NCI-H187 treated with DMSO at 0.1 percent for 48 hours (cell line): Measurements from ENCODE around the gene ADISSP.

Experiments
- DNase-seq: peaks from one replicate; lab custom pipeline; 2025; lab: John Stamatoyannopoulos, UW

The ADISSP gene

DNA sequence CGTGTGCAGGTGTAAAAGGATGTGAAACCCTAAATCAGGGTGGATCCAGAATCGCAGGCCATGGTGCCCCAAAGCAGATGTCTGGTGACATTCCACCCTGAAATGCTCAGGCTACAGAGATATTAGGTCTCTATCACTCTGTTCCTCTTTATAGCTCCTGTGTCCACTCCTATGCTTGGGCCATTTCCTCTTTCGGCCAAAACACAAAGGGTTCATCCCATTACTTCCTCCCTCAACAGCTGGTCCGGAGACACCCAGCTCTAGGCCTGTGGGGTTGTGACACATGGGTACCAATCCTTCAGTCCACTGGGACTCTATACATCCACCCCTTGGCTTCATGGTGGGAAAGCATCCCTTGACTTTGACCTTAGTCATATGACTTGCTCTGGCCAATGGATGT, 53.5 kb downstream of the ADISSP start:
- DNase-seq, result no peak

DNA sequence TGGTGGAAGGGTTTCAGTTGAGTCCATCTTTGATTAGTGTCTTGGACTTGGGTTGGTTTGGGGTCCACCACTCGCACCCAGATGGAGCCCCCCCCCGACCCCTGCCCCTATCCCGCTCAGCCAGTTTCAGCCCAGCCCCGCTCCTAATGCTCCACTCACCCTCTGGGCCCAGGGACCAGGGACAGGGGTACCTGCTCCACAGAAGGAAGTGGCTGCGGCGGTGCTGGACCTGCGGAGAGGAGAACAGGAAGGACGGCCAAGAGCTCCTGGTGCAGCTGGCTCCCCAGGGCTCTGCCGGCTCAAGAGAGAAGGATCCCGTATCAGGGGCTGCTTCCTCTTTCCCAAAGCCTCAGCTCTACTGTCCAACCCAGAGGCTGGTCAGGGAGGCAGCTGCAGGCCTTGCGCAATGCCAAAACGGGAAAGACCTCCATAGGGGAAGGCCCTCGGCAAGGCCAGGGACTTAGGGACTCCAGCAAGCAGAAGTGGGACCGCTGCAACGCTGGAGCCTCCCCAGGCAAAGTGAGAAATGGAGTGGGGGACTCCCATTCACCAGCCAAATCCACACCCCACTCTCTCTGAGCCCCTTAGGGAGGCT, 55.2 kb downstream of the ADISSP start, which contains the start of gene SIGLEC1:
Gene SIGLEC1 (minus strand): TSS at position 322 of the 595 bp plus-strand sequence. CDS start 5,472 bp downstream, outside the sequence.
- no peak for DNase-seq

DNA sequence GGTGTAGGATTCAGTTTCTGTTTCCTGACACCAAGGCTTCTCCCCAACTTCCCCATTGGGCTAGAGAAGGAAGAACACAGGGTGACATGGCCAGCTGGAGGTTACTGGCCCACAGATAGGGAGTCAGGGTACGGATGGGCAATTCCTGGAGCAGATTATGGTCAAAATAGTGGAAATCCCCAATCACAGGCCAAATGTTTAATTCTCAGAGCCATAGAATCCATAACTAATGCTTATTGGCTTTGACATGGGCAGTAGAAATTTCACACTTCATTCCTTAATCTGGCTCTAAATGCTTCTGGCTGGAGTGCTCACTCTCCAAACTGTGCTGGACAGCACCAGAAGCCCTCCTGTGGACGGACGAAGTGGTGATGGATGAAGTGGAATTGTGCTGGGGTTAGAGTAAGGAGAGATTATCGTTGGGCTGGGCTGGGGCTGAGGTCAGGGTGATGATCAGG, 56.0 kb downstream of the ADISSP start:
- DNase-seq, result no peak

DNA sequence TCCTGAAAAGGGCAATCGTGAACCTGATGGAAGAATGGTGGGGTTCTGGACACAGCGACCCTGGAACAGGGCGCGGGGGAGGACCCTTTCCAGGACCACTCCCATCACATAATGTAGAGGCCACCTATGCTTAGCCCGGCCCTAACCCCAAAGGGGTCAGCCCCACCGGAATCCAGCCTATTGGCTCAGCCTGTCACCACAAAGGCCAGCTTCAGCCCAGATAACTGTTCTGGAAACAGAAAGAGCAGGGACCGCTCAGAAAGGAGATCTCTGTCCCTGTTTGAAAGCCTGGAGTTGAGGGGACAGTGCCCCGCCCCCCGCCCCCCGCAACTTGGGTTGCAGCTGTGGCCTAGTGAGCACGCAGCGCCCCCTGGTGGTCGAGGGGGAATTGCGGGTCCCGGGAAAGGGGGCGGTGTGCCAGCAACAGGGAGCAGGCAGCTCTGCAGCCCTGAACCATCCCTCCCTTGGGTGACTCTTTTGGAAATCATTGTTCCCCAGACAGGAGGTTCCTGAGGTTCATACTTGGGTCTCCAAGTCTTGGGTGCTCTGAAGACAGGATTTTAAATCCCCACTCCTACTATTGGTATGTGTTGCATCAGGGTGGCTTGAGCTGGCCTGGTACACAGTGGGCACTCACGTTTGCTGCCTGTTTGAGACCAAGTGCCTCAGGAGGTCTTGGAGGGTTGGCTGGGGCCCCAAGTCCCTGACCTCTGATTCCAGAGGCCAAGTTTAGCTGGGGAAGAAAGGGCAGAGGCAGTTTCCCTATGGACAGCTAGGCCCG, 56.7 kb downstream of the ADISSP start:
- no peak for DNase-seq

DNA sequence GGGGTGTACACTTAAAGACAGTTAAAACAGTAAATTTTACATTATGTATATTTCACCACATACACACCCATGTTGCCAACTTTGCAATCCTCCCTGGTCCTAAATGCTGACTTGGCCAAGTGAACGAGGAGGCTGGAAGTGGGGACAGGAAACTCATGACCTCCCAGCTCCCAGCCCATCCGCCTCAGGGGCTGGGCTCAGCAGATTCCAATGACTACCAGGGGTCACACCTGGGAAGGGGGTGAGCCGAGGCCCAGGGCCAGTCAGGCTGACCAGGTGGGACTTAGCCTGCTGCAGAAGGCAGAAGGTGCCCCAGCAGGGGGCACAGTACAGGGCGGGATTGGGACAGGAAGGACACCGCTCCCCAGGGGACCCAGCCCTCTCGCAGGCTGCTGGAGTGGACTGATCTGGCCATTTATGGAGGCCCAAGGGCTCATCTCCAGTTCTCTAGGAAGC, 57.5 kb downstream of the ADISSP start:
- no peak for DNase-seq

DNA sequence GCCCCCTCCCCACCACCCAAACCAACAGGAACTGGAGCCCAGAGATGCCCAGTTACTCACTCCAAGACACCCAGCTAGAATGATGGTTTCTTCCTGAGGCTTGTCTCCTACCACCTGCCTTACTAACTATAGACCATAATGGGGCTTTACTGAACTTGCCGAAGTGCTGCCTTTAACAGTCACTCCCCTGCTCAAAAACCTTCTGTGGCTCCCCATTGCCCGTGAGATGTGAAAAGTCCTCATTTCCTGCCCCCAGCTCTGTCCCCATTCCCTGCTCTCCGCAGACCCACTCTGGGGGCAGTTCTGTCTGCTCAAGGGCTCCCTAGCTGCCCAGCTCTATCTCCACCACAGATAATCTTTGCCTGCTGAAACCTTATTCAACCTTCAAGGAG, 60.0 kb downstream of the ADISSP start:
- no peak for DNase-seq

DNA sequence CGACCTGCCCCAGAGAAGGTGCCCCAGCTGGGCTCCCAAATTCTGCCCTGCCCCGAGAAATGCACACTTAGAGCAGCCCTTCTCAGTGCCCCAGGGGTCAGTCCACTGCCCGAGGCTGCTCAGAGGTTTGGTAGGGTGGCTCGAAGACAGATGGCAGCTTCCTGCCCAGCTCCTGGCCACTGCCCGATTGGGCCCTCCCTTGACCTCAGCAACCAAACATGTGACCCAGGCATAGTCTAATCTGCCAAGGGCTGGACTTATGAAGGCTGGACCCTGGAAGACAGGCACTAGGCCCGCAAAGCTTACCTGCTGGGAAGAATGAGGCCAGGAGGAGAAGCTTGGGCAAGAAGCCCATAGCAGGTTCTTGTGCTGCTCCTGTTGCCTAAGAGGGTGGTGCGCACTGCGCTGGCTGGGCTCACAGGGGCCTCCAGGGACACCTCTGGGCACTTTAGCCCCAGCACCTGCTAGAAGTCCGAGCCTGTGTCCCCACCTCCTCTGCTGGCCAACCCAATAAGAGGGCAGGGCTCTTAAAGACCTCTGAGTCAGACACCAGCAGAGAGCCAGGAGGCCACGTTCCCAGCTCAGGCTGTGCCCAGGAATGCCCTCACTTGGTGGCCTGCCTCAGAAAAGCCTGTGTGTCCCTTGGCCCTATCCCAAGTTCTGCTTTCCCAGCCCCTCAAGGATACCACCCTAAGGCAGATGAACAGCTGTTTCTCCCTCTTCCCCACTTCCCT, 60.6 kb downstream of the ADISSP start:
- DNase-seq, result no peak

DNA sequence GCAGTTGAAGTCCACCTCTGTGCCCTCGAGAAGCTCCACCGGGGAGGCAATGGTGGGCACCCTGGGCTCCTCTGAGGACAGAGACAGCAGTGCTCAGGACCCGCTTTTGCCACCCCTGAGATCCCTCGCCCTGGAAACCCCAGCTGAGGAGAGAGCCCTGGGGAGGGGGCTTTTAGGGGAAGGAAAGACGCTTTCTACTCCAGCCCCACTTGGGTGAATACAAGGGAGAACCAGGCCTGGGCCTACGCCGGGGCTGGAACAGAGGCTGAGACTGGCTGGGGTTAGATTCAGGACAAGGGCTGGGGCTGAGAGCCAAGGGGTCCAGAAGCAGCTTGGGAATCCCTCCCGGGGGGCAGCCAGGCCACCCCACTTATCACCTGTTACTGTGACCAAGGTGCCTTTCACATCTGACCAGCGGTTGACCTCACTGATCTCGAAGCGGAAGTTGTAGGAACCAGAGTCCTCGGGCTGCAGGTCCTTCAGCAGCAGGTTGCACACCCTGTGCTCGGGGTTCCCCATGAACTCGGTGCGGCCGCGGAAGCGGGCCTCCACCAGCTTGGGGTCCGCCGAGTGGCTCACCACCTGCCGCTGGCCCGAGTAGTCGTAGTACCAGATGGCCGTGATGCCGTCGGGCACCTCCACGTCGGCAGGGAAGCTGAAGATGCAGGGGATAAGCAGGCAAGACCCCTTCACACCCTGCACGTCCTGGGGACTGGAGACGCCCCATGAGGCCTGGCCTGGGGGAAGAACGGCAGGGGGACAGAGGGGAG, 61.4 kb downstream of the ADISSP start:
- no peak for DNase-seq

DNA sequence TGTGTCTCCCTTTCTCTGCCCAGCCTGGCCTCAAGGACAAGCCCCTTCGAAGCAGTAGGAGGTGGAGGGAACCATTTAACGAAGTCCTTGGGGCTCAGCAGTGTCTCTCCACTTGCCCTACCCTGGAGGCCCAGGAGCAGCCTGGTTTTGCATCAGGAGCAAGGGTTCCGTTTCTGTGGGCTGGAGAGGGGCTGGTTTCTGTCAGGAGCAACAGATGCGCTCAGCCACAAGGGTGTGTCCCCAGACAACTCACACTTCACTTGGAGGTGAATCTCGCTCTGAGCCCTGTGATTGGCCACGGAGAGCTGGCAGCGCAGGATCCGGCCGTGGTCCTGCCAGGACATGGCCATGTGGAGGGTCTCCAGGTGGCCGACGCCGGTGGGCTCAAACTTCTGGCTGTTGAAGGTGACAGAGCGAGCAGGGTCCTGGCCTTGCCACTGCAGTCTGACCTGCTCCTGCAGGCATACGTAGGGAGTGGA, 62.0 kb downstream of the ADISSP start:
- no peak for DNase-seq

DNA sequence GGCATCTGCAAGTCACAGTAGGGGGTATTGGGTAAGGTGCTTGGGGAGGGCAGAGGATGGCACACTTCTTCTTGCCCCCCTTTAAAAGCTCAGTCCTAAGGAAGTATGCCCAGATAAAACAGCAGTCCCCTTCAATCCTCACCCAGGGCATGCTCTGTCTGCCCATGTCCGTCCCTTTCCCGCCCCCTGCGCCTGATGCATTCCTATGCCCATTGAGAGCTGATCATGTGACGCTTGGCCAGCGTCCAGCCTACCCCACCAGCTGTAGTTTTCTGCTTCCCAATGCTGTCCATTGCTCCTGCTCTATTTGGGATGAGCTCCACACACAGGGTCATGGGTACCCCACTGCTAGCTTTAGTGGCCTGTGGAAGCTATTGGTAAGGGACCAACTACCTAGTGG, 63.5 kb downstream of the ADISSP start:
- no peak for DNase-seq
